Stimulated activated CD4-positive, alpha-beta T cell treated with anti-CD3 and anti-CD28 coated beads, Interleukin-15, amount 100 ng/mL, for 24 hours (primary cell): Measurements from ENCODE around the gene IL18R1.

Source experiments
- DNase-seq: peaks from one replicate; pipeline ENCODE4 v3.0.0-alpha.2; 2020

IL18R1 gene

GRCh38 chr2:102345329-102345920 lies 10.2 kb upstream of the IL18R1 start:
- no peak for DNase-seq

DNA sequence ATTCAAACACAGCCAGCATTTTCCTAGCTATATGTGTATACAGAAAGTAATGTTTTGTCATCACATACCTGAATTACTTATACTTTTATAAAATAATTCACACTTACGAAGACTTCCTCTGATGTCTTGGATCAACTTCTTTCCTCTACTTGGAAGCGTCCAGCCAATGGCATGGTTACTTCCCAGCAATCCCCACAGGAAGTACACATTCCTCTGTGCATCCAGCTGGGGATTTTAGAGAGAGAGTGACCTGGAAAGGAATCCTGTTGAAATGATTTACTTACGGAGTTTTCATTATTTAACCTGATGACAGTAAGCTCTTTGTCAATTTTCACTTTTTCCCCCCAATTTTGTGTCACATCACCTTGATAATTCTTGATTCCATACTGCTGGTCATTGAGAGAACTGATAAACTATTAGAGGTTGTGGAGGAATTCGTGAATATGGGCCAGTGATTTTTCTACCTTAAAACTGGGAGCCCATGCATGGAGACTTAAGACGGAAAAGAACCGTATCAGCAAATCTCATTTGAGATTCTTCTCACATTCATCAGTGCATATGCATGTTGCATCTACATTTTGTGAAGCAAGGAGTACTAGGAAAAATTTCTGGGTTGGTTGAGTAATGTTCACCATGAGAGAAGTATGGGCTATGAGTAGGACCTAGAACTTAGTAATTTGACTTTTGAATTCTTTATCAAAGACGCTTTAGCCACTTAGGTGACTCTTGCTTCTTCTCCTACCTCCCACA lies 9.0 kb upstream of the IL18R1 start:
- no peak for DNase-seq

DNA sequence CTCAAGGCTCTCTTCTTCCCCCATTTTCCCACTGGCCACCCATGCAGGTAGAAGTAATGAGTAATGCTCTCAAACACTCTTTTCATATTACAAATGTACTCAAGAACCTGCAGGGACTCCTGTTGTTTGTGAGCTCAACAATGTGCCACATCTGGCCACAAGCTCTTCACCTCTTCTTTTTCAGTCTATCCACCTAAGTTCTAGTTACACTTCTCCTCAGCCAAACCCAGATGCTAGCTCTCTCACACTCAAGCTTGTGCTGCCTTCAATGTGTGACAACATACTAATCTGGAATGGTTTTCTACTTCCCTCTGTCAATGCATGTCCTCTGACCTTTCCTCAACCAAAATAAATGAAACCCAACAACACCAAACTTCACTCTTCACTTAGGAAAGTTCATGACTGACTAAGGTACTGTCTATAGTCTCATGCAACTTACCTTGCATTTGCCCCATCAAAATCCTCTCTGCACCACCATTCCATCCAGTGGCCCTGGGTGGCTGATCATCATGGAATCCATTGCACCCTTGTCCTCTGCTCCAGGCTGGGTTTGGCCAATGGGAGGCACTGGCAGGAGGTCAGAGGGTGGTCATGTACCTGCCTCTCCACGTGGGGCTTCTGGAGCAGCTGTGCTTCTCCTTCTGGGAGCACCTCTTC lies 5.3 kb upstream of the IL18R1 start:
- DNase-seq: no peak

DNA sequence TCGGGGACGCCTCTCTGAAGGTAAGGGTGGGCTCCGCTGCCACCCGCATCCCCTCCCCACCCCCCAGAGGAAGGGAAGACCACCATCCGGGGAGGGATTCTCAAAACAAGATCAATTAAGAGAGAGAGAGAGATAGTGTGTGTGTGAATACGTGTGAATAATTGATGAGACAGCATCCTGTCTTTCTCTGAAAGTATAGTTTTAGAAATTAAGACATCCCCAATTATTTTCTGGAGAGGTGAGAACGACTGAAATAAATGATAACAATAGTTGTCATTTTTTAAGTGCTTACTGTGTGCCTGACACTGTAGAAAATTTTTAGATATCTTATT lies 751 bp downstream of the IL18R1 start:
- DNase-seq: no peak

DNA sequence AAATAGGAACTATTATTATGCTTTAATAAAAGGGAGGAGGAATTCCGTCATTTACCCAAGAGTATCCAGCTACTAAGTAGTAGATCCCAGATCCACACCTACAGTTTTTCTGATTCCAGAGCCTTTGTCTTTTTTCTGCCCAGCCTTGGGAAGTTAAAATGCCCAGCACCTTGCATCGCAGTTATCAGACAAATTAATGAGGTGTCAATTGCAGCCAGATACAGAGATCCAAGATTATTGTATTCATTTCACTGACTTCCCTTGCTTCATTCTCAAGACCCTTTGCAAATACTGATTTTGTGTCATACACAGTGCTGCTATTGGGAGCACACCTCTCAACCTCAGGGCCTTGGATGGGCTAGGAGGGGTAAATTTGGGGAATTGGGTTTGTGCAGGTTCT lies 1.1 kb downstream of the IL18R1 start:
- DNase-seq: no peak

DNA sequence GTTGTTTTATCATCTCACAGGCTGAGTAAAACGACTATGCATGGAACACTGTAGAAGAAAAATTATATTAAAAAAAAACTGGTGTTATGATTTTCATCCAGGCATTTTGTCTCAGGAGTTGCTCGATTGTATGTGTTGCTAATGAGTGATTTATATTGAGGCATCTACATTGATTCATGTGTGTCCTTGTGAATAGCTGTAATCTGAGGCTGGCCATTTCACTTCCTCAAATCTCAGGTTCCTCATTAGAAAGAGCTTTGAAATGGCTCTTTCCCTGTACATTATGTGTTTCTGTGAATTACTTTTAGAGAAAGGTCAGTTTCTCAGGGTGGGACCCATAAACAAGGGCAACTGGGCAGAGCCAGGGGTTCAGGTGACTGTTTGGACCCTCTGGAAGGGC lies 2.3 kb downstream of the IL18R1 start:
- no peak for DNase-seq

DNA sequence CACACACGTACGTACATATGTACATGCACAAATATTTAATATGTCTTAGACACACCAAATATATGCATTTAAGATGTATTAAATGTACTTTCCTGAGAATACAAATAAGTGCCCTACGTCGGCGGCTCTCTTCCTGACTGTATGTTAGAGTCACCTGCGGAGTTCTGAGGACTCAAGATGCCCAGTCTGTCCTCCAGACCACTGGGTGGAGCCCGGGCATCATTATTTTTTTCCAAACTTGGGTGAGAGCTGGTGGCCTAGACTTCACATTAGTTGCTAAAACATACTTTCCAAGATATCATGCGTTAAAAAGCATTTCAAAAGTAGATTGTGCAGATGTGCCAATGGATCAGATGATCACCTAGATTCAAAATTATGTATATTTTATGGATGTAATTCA lies 2.9 kb downstream of the IL18R1 start:
- no peak for DNase-seq

GRCh38 chr2:102359527-102359926 lies 3.9 kb downstream of the IL18R1 start:
- DNase-seq: no peak

- no peak for DNase-seq
Measured at GRCh38 chr2:102361632-102362241, 6.1 kb downstream of the IL18R1 start.

- DNase-seq: no peak
Measured at GRCh38 chr2:102365763-102366162, 10.2 kb downstream of the IL18R1 start.

GRCh38 chr2:102366406-102367112 lies 11.0 kb downstream of the IL18R1 start:
- DNase-seq: peak; percentile 23

DNA sequence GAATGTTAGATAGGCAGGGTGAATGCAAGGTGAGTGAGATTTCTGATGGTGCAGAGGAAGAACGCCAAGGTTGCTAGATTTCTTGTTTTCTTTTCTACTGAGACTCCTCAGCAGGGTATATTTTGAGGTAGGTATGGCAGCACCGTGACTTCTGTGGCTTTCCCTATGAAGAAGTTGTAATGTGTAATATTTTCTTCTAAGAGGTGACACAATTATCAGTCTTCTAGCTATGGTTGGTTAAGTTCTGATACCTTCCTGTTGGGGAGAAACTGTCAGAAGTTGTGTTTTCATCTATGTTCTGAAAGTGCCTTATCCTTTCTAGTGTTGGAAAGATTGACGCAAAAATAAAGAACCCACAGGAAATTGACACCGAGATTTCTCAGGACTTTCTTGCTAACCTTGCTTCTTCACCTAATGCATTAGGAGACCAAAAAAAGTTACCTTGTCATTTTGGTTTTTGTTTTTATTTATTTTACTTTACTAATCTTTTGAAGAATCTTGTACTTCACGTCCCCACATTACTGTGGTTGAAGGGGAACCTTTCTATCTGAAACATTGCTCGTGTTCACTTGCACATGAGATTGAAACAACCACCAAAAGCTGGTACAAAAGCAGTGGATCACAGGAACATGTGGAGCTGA lies 11.9 kb downstream of the IL18R1 start:
- peak; percentile 50 for DNase-seq

GRCh38 chr2:102368461-102369109 lies 13.0 kb downstream of the IL18R1 start:
- DNase-seq: no peak

- DNase-seq: no peak
Measured at GRCh38 chr2:102369866-102370265, 14.3 kb downstream of the IL18R1 start.

DNA sequence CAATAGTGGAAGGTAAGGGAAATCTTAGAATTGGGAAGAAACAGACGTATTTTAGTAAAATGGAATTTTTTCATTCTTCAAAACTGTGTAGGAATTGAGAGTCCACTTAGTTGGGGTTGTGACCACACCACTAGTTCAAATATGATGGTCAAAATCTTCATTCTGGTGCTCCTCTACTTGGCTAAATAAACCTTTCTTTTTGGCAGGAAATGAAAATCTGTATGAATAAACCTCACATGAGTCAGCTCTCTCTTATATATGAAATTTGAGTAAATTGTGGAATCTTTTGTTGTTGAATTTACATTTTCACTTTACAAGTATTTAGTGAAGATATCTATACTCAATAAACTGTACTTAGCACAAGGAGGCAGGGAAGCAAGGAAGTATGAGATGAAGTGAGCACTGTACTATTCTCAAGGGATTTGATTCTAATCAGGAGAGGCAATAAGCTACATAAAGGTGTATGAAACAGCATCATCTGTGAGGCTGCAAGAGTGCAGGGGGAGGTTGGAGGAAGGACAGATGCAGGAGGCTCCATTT lies 20.5 kb downstream of the IL18R1 start:
- no peak for DNase-seq

DNA sequence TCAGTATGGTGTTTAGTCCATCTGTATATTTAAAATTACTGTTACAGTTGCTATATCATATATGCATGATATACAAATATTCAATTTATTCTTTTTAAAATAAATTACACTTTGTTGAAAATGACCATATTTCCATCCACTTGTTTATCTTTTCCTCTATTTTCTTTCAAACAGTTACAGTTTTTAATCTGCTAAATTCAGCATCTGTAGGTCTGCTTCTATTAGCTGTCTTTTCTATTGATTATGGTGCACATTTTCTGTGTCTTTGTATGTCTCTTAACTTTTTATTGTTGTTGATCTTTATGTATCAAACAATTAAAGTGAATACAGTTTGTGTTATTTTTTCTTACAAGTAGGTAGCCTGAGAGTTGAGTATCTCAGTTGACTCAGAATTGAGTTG lies 28.1 kb downstream of the IL18R1 start:
- DNase-seq: no peak

- no peak for DNase-seq
Measured at GRCh38 chr2:102385522-102385921, 29.9 kb downstream of the IL18R1 start.

- DNase-seq: no peak
Measured at GRCh38 chr2:102386004-102386403, 30.4 kb downstream of the IL18R1 start.

DNA sequence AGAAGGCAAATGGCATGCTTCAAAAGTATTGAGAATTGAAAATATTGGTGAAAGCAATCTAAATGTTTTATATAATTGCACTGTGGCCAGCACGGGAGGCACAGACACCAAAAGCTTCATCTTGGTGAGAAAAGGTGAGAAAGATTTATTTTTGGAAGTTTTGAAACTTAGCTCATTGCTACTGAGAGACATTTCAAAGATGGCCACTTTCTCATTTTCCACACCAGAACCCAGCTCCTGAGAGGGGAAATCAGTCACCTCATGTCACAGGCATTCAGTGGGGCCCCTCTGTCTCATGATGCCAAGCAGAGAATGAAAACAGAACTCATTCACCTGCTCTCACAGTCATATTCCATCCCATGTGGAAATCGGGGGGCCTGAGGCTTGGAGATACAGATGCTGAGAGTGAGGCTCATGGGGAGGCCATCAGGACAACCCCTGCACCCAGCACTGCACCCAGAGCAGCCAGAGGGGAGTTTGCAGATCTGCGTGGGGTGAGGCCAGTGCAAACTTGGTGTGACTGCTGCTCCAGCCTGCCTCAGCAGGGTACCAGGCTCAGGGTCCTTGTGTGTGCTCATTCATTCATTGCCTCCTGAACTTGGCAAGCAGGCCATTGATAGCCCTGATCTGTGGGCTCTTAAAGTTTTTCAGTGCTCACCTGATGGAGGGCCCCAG lies 31.4 kb downstream of the IL18R1 start:
- no peak for DNase-seq

DNA sequence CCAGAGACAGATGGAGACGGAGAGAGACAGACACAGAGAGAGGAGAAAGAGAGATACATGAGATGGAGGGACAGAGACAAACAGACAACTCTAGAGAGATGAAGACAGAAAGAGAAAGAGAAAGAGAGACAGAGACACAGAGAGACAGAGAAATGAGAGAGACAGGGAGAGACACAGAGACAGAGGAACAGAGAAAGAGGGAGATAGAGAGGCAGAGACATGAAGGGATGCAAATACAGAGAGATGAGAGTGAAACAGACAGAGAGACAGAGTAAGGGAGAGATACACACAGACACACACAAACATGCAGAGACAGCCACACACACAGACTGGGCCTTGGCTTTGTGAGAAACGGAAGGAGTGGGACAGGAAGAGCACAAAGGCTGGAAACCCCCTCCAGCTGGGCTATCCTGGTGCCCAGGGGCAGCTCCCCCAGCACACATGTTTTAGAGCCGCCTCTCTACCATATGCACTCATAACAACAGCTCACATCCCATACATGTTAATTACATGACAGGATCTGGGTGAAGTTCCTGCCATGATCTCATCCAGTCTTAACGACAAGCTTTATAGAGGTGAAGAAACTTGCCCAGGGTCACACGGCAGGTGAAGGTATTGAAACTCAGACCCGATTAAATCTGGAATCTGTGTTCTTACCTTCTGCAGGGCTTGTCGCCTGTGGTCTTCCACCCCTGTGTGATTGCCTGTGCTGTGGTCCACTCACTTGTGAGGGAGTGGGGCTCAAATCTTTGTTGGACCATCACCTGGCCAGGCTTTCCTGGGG lies 32.4 kb downstream of the IL18R1 start:
- DNase-seq: no peak

- no peak for DNase-seq
Measured at GRCh38 chr2:102391565-102391964, 36.0 kb downstream of the IL18R1 start.
